MM.1S (cell line): ENCODE data around the gene ADGRD1.

Experiments
- DNase-seq: peaks from one replicate; pipeline ENCODE4 v3.0.0-alpha.2; 2015
- H2AFZ ChIP-seq: fragments of 300-600 bp; sonication (generic); 2 replicates; pipeline ENCODE4 v1.6.0; 2016; ENCODE audit warnings: antibody characterized with exemption, low read length
- H3F3A ChIP-seq: fragments of 300-600 bp; sonication (generic); 2 replicates; pipeline ENCODE4 v1.6.1; 2016; ENCODE audit warnings: mild to moderate bottlenecking, antibody characterized with exemption, low read length, moderate library complexity, mixed read lengths; ENCODE audit not compliant: insufficient read depth
- H3K27ac ChIP-seq: fragments of 300-600 bp; sonication (generic); 2 replicates; pipeline ENCODE4 v1.5.1; 2016; ENCODE audit warnings: mild to moderate bottlenecking, low read length
- H3K27me3 ChIP-seq: fragments of 300-600 bp; sonication (generic); replicated peaks from 2 replicates; pipeline ENCODE4 v1.6.0; 2016; ENCODE audit warnings: low read length; ENCODE audit not compliant: insufficient read depth
- H3K36me3 ChIP-seq: fragments of 300-600 bp; sonication (generic); replicated peaks from 2 replicates; pipeline ENCODE4 v1.6.1; 2016; ENCODE audit warnings: mild to moderate bottlenecking, low read length, mixed read lengths; ENCODE audit not compliant: insufficient read depth
- H3K4me1 ChIP-seq: fragments of 300-600 bp; sonication (generic); 2 replicates; pipeline ENCODE4 v1.6.1; 2016; ENCODE audit warnings: low read length, mixed read lengths
- H3K4me2 ChIP-seq: fragments of 300-600 bp; sonication (generic); 2 replicates; pipeline ENCODE4 v1.6.0; 2016; ENCODE audit warnings: low read depth, low read length
- H3K4me3 ChIP-seq: fragments of 300-600 bp; sonication (generic); 2 replicates; pipeline ENCODE4 v1.5.1; 2016; ENCODE audit warnings: low read length, mixed read lengths
- H3K79me2 ChIP-seq: fragments of 300-600 bp; sonication (generic); 2 replicates; pipeline ENCODE4 v1.6.1; 2016; ENCODE audit warnings: mixed run types, low read length, mixed read lengths
- H3K9ac ChIP-seq: fragments of 300-600 bp; sonication (generic); 2 replicates; pipeline ENCODE4 v1.6.1; 2016; ENCODE audit warnings: low read length, mixed read lengths
- H3K9me2 ChIP-seq: fragments of 300-600 bp; sonication (generic); replicated peaks from 2 replicates; pipeline ENCODE4 v1.6.1; 2016; ENCODE audit warnings: mild to moderate bottlenecking, low read length, mixed read lengths; ENCODE audit not compliant: insufficient read depth
- H3K9me3 ChIP-seq: fragments of 300-600 bp; sonication (generic); replicated peaks from 2 replicates; pipeline ENCODE4 v1.6.1; 2016; ENCODE audit warnings: mild to moderate bottlenecking, low read length, mixed read lengths; ENCODE audit not compliant: insufficient read depth
- H4K20me1 ChIP-seq: fragments of 300-600 bp; sonication (generic); 2 replicates; pipeline ENCODE4 v1.6.1; 2016; ENCODE audit warnings: mild to moderate bottlenecking, low read length, moderate library complexity, mixed read lengths; ENCODE audit not compliant: insufficient read depth
- CTCF ChIP-seq: fragments of 300-600 bp; sonication (generic); IDR thresholded peaks from 2 replicates; pipeline ENCODE4 v1.5.1; 2016; ENCODE audit warnings: antibody characterized with exemption, low read length, mixed read lengths
- EZH2 ChIP-seq: fragments of 300-600 bp; sonication (generic); optimal IDR thresholded peaks from 2 replicates; pipeline ENCODE3; 2017; ENCODE audit warnings: low read depth, mild to moderate bottlenecking, antibody characterized with exemption, low read length, mixed read lengths
- EZH2phosphoT487 ChIP-seq: fragments of 300-600 bp; sonication (generic); IDR thresholded peaks from 2 replicates; pipeline ENCODE4 v1.6.1; 2018; ENCODE audit warnings: antibody characterized with exemption, low read length

ADGRD1 gene

GRCh38 chr12:131171029-131171428 lies 217.3 kb downstream of the ADGRD1 start:
- DNase-seq, result no peak
- H3K9me2 ChIP-seq, result no peaks in the 10 kb centered on the region
- no peak overlapping the region for H2AFZ ChIP-seq
- H3F3A ChIP-seq, result no peaks in the 10 kb centered on the region
- no peaks in the 10 kb centered on the region for H3K36me3 ChIP-seq
- H3K4me2 ChIP-seq, result no peak overlapping the region
- H3K27me3 ChIP-seq, result no peaks in the 10 kb centered on the region
- H4K20me1 ChIP-seq, result no peaks in the 10 kb centered on the region
- no peaks in the 10 kb centered on the region for H3K9me3 ChIP-seq
- H3K79me2 ChIP-seq, result no peaks in the 10 kb centered on the region
- H3K4me1 ChIP-seq, result no peaks in the 10 kb centered on the region
- no peak overlapping the region for H3K4me3 ChIP-seq
- TF ChIP-seq EZH2phosphoT487, result no peak
- TF ChIP-seq EZH2, result no peak
- no peak overlapping the region for H3K27ac ChIP-seq
- H3K9ac ChIP-seq, result no peak overlapping the region

GRCh38 chr12:131174901-131175300 lies 221.2 kb downstream of the ADGRD1 start:
- no peak overlapping the region for H3K4me3 ChIP-seq
- no peaks in the 10 kb centered on the region for H3K27me3 ChIP-seq
- H2AFZ ChIP-seq, result no peak overlapping the region
- H3K36me3 ChIP-seq, result no peaks in the 10 kb centered on the region
- H3K79me2 ChIP-seq, result no peaks in the 10 kb centered on the region
- no peaks in the 10 kb centered on the region for H3K9me2 ChIP-seq
- H3K9me3 ChIP-seq, result no peaks in the 10 kb centered on the region
- H3F3A ChIP-seq, result no peaks in the 10 kb centered on the region
- H3K27ac ChIP-seq, result no peak overlapping the region
- no peaks in the 10 kb centered on the region for H4K20me1 ChIP-seq
- H3K9ac ChIP-seq, result no peak overlapping the region
- no peaks in the 10 kb centered on the region for H3K4me1 ChIP-seq
- TF ChIP-seq EZH2phosphoT487, result no peak
- no peak for TF ChIP-seq CTCF
- TF ChIP-seq EZH2, result no peak
- DNase-seq, result no peak
- no peak overlapping the region for H3K4me2 ChIP-seq

- Histone ChIP-seq H3K4me2 (no peak overlapping the region), H3K79me2 (no peaks in the 10 kb centered on the region), H3K27me3 (no peaks in the 10 kb centered on the region), H3K9me3 (no peaks in the 10 kb centered on the region), H4K20me1 (no peaks in the 10 kb centered on the region), H3K27ac (no peak overlapping the region), H3K4me3 (no peak overlapping the region), H3F3A (no peaks in the 10 kb centered on the region), H3K9ac (no peak overlapping the region), H3K36me3 (no peaks in the 10 kb centered on the region), H3K9me2 (no peaks in the 10 kb centered on the region), H2AFZ (no peak overlapping the region), H3K4me1 (no peaks in the 10 kb centered on the region)
- DNase-seq, result no peak
- no peak for TF ChIP-seq CTCF
Measured at GRCh38 chr12:131176266-131176665, 222.6 kb downstream of the ADGRD1 start.

GRCh38 chr12:131176926-131177325 lies 223.2 kb downstream of the ADGRD1 start:
- H3K9ac ChIP-seq, result no peak overlapping the region
- H3K27ac ChIP-seq, result no peak overlapping the region
- no peaks in the 10 kb centered on the region for H3F3A ChIP-seq
- no peak overlapping the region for H3K4me3 ChIP-seq
- H3K27me3 ChIP-seq, result no peaks in the 10 kb centered on the region
- TF ChIP-seq EZH2 (no peak), CTCF (no peak), EZH2phosphoT487 (no peak)
- H3K9me3 ChIP-seq, result no peaks in the 10 kb centered on the region
- DNase-seq, result no peak
- no peaks in the 10 kb centered on the region for H3K9me2 ChIP-seq
- H4K20me1 ChIP-seq, result no peaks in the 10 kb centered on the region
- no peaks in the 10 kb centered on the region for H3K36me3 ChIP-seq
- no peaks in the 10 kb centered on the region for H3K79me2 ChIP-seq
- no peak overlapping the region for H2AFZ ChIP-seq
- no peak overlapping the region for H3K4me2 ChIP-seq
- H3K4me1 ChIP-seq, result no peaks in the 10 kb centered on the region
